Stimulated activated naive CD8-positive, alpha-beta T cell treated with anti-CD3 and anti-CD28 coated beads, Interleukin-15, Interleukin-2, amounts not matched to agents 100 ng/mL and 50 ng/mL, for 24 hours (primary cell): Measurements from ENCODE around the gene MRTFB.

ENCODE experiments used
- H3K27ac Mint-ChIP-seq: one replicate; pipeline ENCODE4 v1.8.0; 2021; ENCODE audit warnings: mild to moderate bottlenecking, mixed read lengths
- H3K27me3 Mint-ChIP-seq: one replicate; pipeline ENCODE4 v1.8.0; 2021; ENCODE audit warnings: mixed read lengths
- H3K36me3 Mint-ChIP-seq: one replicate; pipeline ENCODE4 v1.8.0; 2021; ENCODE audit warnings: low read depth, mixed read lengths
- H3K4me1 Mint-ChIP-seq: one replicate; pipeline ENCODE4 v1.8.0; 2021; ENCODE audit warnings: low read depth, mixed read lengths
- H3K4me3 Mint-ChIP-seq: one replicate; pipeline ENCODE4 v1.8.0; 2021; ENCODE audit warnings: mild to moderate bottlenecking, mixed read lengths
- H3K9me3 Mint-ChIP-seq: one replicate; pipeline ENCODE4 v1.8.0; 2021; ENCODE audit warnings: mixed read lengths

Gene MRTFB

GRCh38 chr16:14307527-14308367 is 236.6 kb downstream of the MRTFB start:
- H3K27me3 Mint-ChIP-seq: peaks cover 15% of the 10 kb centered on the region
- H3K36me3 Mint-ChIP-seq: no peaks in the 10 kb centered on the region
- H3K4me1 Mint-ChIP-seq: peaks cover 41% of the 10 kb centered on the region
- H3K4me3 Mint-ChIP-seq: no peak overlapping the region
- no peak overlapping the region for H3K27ac Mint-ChIP-seq
- no peaks in the 10 kb centered on the region for H3K9me3 Mint-ChIP-seq

GRCh38 chr16:14308368-14308723 is 237.2 kb downstream of the MRTFB start:
- Mint-ChIP-seq H3K36me3 (no peaks in the 10 kb centered on the region), H3K4me3 (peak overlapping the region; percentile 56), H3K27me3 (peaks cover 10% of the 10 kb centered on the region), H3K27ac (peak overlapping the region; percentile 76), H3K9me3 (no peaks in the 10 kb centered on the region), H3K4me1 (peaks cover 36% of the 10 kb centered on the region)

- no peaks in the 10 kb centered on the region for H3K36me3 Mint-ChIP-seq
- H3K9me3 Mint-ChIP-seq: no peaks in the 10 kb centered on the region
- peaks cover 6% of the 10 kb centered on the region for H3K27me3 Mint-ChIP-seq
- peaks cover 35% of the 10 kb centered on the region for H3K4me1 Mint-ChIP-seq
- peak overlapping the region; percentile 76 for H3K27ac Mint-ChIP-seq
- H3K4me3 Mint-ChIP-seq: peak overlapping the region; percentile 56
Observed at GRCh38 chr16:14309001-14309886, 238.1 kb downstream of the MRTFB start.

- H3K9me3 Mint-ChIP-seq: no peaks in the 10 kb centered on the region
- peaks cover 35% of the 10 kb centered on the region for H3K4me1 Mint-ChIP-seq
- peaks cover 6% of the 10 kb centered on the region for H3K27me3 Mint-ChIP-seq
- H3K4me3 Mint-ChIP-seq: no peak overlapping the region
- no peaks in the 10 kb centered on the region for H3K36me3 Mint-ChIP-seq
- peak overlapping the region; percentile 76 for H3K27ac Mint-ChIP-seq
Observed at GRCh38 chr16:14309906-14310305, 238.8 kb downstream of the MRTFB start.

GRCh38 chr16:14310519-14310991 is 239.4 kb downstream of the MRTFB start:
- Mint-ChIP-seq H3K27me3 (peaks cover 1% of the 10 kb centered on the region), H3K36me3 (no peaks in the 10 kb centered on the region), H3K9me3 (no peaks in the 10 kb centered on the region), H3K4me3 (no peak overlapping the region), H3K4me1 (peaks cover 35% of the 10 kb centered on the region), H3K27ac (no peak overlapping the region)

- H3K4me3 Mint-ChIP-seq: no peak overlapping the region
- H3K27me3 Mint-ChIP-seq: no peaks in the 10 kb centered on the region
- no peaks in the 10 kb centered on the region for H3K9me3 Mint-ChIP-seq
- H3K27ac Mint-ChIP-seq: no peak overlapping the region
- H3K4me1 Mint-ChIP-seq: peaks cover 16% of the 10 kb centered on the region
- H3K36me3 Mint-ChIP-seq: no peaks in the 10 kb centered on the region
Observed at GRCh38 chr16:14314116-14314515, 243.0 kb downstream of the MRTFB start.

GRCh38 chr16:14315683-14316320 is 244.7 kb downstream of the MRTFB start:
- Mint-ChIP-seq H3K27me3 (no peaks in the 10 kb centered on the region), H3K9me3 (no peaks in the 10 kb centered on the region), H3K4me3 (no peak overlapping the region)

More at GRCh38 chr16:14315683-14316320, 244.7 kb downstream of the MRTFB start:
- no peaks in the 10 kb centered on the region for H3K36me3 Mint-ChIP-seq
- H3K27ac Mint-ChIP-seq: no peak overlapping the region
- no peaks in the 10 kb centered on the region for H3K4me1 Mint-ChIP-seq
